Keratinocyte (primary cell): ENCODE data around the gene RPP25L. TPM values are rescaled to one million over a fixed set of nuclear protein-coding genes. Genes with fewer than 3 reads are reported as not detected.

Experiments
- DNase-seq: peaks from one replicate; pipeline ENCODE4 v3.0.0-alpha.2; 2011; ENCODE audit warnings: low read depth, missing footprints, low spot score
- FAIRE-seq: peaks from 2 replicates; lab custom pipeline; 2011; peaks lifted over from hg19 to GRCh38; lab: Jason Lieb, UNC
- H2AFZ ChIP-seq: 2 replicates; pipeline ENCODE4 v1.6.0; 2012; ENCODE audit warnings: low read length, control low read depth, inconsistent platforms; ENCODE audit not compliant: control insufficient read depth
- H3K27ac ChIP-seq: 2 replicates; pipeline ENCODE4 v1.5.1; 2011; ENCODE audit warnings: low read length; ENCODE audit not compliant: control insufficient read depth, insufficient read depth
- H3K27me3 ChIP-seq: 3 replicates; pipeline ENCODE4 v1.6.0; 2011; ENCODE audit warnings: low read length; ENCODE audit not compliant: control insufficient read depth, insufficient read depth; ENCODE audit errors: extremely low read depth
- H3K36me3 ChIP-seq, 2 experiments: 2 replicates in 1 of 2; 3 replicates in 1 of 2; pipeline ENCODE4 v1.5.1; 2011; ENCODE audit warnings: low read length in 2 of 2, mild to moderate bottlenecking in 1 of 2; ENCODE audit not compliant: control insufficient read depth in 2 of 2, insufficient read depth in 2 of 2; ENCODE audit errors: extremely low read depth in 1 of 2
- H3K4me1 ChIP-seq: 3 replicates; pipeline ENCODE4 v1.5.1; 2011; ENCODE audit warnings: low read length; ENCODE audit not compliant: control insufficient read depth, insufficient read depth; ENCODE audit errors: extremely low read depth
- H3K4me2 ChIP-seq: 3 replicates; pipeline ENCODE4 v1.6.0; 2011; ENCODE audit warnings: low read depth, low read length; ENCODE audit not compliant: control insufficient read depth, insufficient read depth; ENCODE audit errors: extremely low read depth
- H3K4me3 ChIP-seq, 3 experiments: fragments of 200-600 bp in 1 of 3; sonication (generic) in 1 of 3; 2 replicates in 2 of 3; 3 replicates in 1 of 3; pipeline ENCODE4 v1.5.1; 2011 to 2016; ENCODE audit warnings: low read length in 3 of 3, mild to moderate bottlenecking in 3 of 3, control low read depth in 2 of 3, inconsistent platforms in 1 of 3, low read depth in 1 of 3, mixed read lengths in 1 of 3, mixed run types in 1 of 3, moderate library complexity in 1 of 3; ENCODE audit not compliant: control insufficient read depth in 2 of 3, insufficient read depth in 2 of 3; ENCODE audit errors: extremely low read depth in 1 of 3
- H3K79me2 ChIP-seq: 2 replicates; pipeline ENCODE4 v1.6.0; 2012; ENCODE audit warnings: low read length; ENCODE audit not compliant: control insufficient read depth, insufficient read depth
- H3K9ac ChIP-seq: 3 replicates; pipeline ENCODE4 v1.6.0; 2011; ENCODE audit warnings: low read length; ENCODE audit not compliant: control insufficient read depth, insufficient read depth; ENCODE audit errors: extremely low read depth
- H3K9me1 ChIP-seq: 3 replicates; pipeline ENCODE4 v1.6.0; 2011; ENCODE audit warnings: low read length; ENCODE audit not compliant: control insufficient read depth, insufficient read depth; ENCODE audit errors: extremely low read depth
- H3K9me3 ChIP-seq: 2 replicates; pipeline ENCODE4 v1.5.1; 2012; ENCODE audit warnings: low read depth, low read length; ENCODE audit not compliant: control insufficient read depth
- H4K20me1 ChIP-seq: 3 replicates; pipeline ENCODE4 v1.6.0; 2011; ENCODE audit warnings: low read length; ENCODE audit not compliant: control insufficient read depth, insufficient read depth; ENCODE audit errors: extremely low read depth
- CTCF ChIP-seq, 3 experiments: IDR thresholded peaks in 1 of 3; conservative IDR thresholded peaks in 1 of 3; optimal IDR thresholded peaks in 1 of 3; 2 replicates in 2 of 3; 3 replicates in 1 of 3; pipeline versions ENCODE3 to v1.5.1; 2011; ENCODE audit warnings: low read length in 3 of 3, mild to moderate bottlenecking in 3 of 3, moderate library complexity in 2 of 3, control low read depth in 1 of 3, inconsistent platforms in 1 of 3; ENCODE audit not compliant: insufficient read depth in 2 of 3; ENCODE audit errors: extremely low read depth in 1 of 3
- EZH2 ChIP-seq: IDR thresholded peaks from one replicate; pipeline ENCODE4 v1.6.1; 2012; ENCODE audit warnings: inconsistent platforms, mild to moderate bottlenecking, low read length, moderate library complexity
- dilution Hi-C: fragments of 300-500 bp; cut with MboI; formaldehyde crosslinking; loops from one replicate; pipeline ENCODE4 v1.7.0; 2020; ENCODE audit warnings: low sequenced_read_pairs; ENCODE audit not compliant: extremely low pct_ligation_motif_present
- polyA plus RNA-seq, 5 experiments: library from polyadenylated mRNA; depleted of rRNA in 3 of 5; stranded (reverse) in 3 of 5; stranded (forward) in 1 of 5; unstranded in 1 of 5; fragments of >200 nt; gene quantifications; 1 replicate in 1 of 5; 2 replicates in 3 of 5; 3 replicates in 1 of 5; pipeline versions ENCODE4 v1.2.1 to v1.2.3, GENCODE V29; 2011 to 2012; ENCODE audit warnings: missing spikeins in 2 of 5, low read depth in 1 of 5, low replicate concordance in 1 of 5

The RPP25L gene
- polyA plus RNA-seq, 1 donor (not counting 4 experiments of a cell fraction or from before 2014, with no cell fraction given), result 23.4 TPM

GRCh38 chr9:34601937-34602573 lies 9.8 kb downstream of the RPP25L start:
- FAIRE-seq (peak; percentile 39), DNase-seq (no peak)
- Histone ChIP-seq H3K9me1 (no peaks in the 10 kb centered on the region), H4K20me1 (no peaks in the 10 kb centered on the region), H3K4me1 (peaks cover 18% of the 10 kb centered on the region), H3K27me3 (no peaks in the 10 kb centered on the region), H3K9ac (no peak overlapping the region), H3K4me3 (no peak overlapping the region), H3K79me2 (no peaks in the 10 kb centered on the region), H3K36me3 (no peaks in the 10 kb centered on the region), H3K9me3 (no peaks in the 10 kb centered on the region), H2AFZ (no peak overlapping the region), H3K27ac (no peak overlapping the region), H3K4me2 (no peak overlapping the region)
- dilution Hi-C loops, result no loop called here
- TF ChIP-seq EZH2 (no peak), CTCF (optimal IDR thresholded peaks at IDR 0.05 in 1 of 3, IDR thresholded peaks at IDR 0.05 in 1 of 3, conservative IDR thresholded peaks at IDR 0.05 in 1 of 3; ENCODE audit: extremely low read depth in 1 of 3, insufficient read depth in 2 of 3, low read length in 3 of 3) (no peak)

- Histone ChIP-seq H3K4me3 (peak overlapping the region in 1 of 3 experiments; percentile 13), H3K4me2 (peak overlapping the region; percentile 45), H3K27me3 (no peaks in the 10 kb centered on the region), H3K27ac (peak overlapping the region; percentile 29), H3K79me2 (no peaks in the 10 kb centered on the region), H3K4me1 (peaks cover 18% of the 10 kb centered on the region), H3K9me3 (no peaks in the 10 kb centered on the region), H3K36me3 (no peaks in the 10 kb centered on the region), H2AFZ (peak overlapping the region; percentile 58), H3K9ac (peak overlapping the region; percentile 23), H4K20me1 (no peaks in the 10 kb centered on the region), H3K9me1 (no peaks in the 10 kb centered on the region)
- peak; percentile 84 for DNase-seq
- peak; percentile 91 for FAIRE-seq
- no peak for TF ChIP-seq EZH2
- TF ChIP-seq CTCF (optimal IDR thresholded peaks at IDR 0.05 in 1 of 3, IDR thresholded peaks at IDR 0.05 in 1 of 3, conservative IDR thresholded peaks at IDR 0.05 in 1 of 3; ENCODE audit: extremely low read depth in 1 of 3, insufficient read depth in 2 of 3, low read length in 3 of 3), result no peak
- dilution Hi-C loops, result no loop called here
Observed at GRCh38 chr9:34600908-34601307, 11.0 kb downstream of the RPP25L start.
